B cell (primary cell): ENCODE results near the gene CPM. TPM values are rescaled to one million over a fixed set of nuclear protein-coding genes. Genes with fewer than 3 reads are reported as not detected.

Experiments used
- ATAC-seq: fragments of 200-7000 bp; cut with Tn5 transposase; one replicate; pipeline ENCODE4 v1.10.0; 2021; ENCODE audit warnings: low read depth, mild to moderate bottlenecking, moderate number of reproducible peaks, moderate library complexity
- CTCF ChIA-PET: fragments of 350-600 bp; sonication (Branson Sonifier 250); formaldehyde crosslinking; loops from one replicate; lab custom pipeline; 2021; ENCODE audit warnings: antibody characterized with exemption, inconsistent platforms; lab: Charles Lee
- POLR2A ChIA-PET: fragments of 350-600 bp; sonication (Branson Sonifier 250); formaldehyde crosslinking; loops from one replicate; lab custom pipeline; 2021; ENCODE audit warnings: antibody characterized with exemption; lab: Charles Lee
- DNase-seq: peaks from one replicate; pipeline ENCODE4 v3.0.0; 2013
- H2AFZ ChIP-seq: 2 replicates; pipeline ENCODE4 v1.6.1; 2012; ENCODE audit warnings: mild to moderate bottlenecking, low read depth, low read length; ENCODE audit not compliant: insufficient read depth, poor library complexity, severe bottlenecking
- H3K27ac ChIP-seq, 2 donors: 1 replicate in 1 of 2; 2 replicates in 1 of 2; pipeline ENCODE4 v1.5.1; 2012 to 2013; ENCODE audit warnings: low read length in 2 of 2, mild to moderate bottlenecking in 2 of 2, moderate library complexity in 1 of 2
- H3K27me3 ChIP-seq, 4 experiments: fragments of 200-600 bp in 1 of 4; sonication (generic) in 1 of 4; replicated peaks in 1 of 4; 1 replicate in 2 of 4; 2 replicates in 2 of 4; pipeline versions ENCODE4 v1.6.1 to v1.7.0; 2013 to 2016; ENCODE audit warnings: low read length in 3 of 4, mild to moderate bottlenecking in 2 of 4, mixed read lengths in 1 of 4, moderate library complexity in 1 of 4; ENCODE audit not compliant: insufficient read depth in 4 of 4, control insufficient read depth in 3 of 4; ENCODE audit errors: control extremely low read depth in 1 of 4
- H3K36me3 ChIP-seq, 2 experiments: replicated peaks in 1 of 2; 1 replicate in 1 of 2; 2 replicates in 1 of 2; pipeline versions ENCODE4 v1.6.1 to v1.7.1; 2013; ENCODE audit warnings: low read length in 1 of 2; ENCODE audit not compliant: insufficient read depth in 2 of 2, control insufficient read depth in 1 of 2; ENCODE audit errors: control extremely low read depth in 1 of 2, extremely low read depth in 1 of 2
- H3K4me1 ChIP-seq, 2 donors: fragments of 200-600 bp in 1 of 2; sonication (generic) in 1 of 2; 1 replicate in 1 of 2; 2 replicates in 1 of 2; pipeline versions ENCODE4 v1.5.1 to v1.6.1; 2013 to 2017; ENCODE audit warnings: low read length in 2 of 2; ENCODE audit not compliant: control insufficient read depth in 2 of 2, insufficient read depth in 2 of 2
- H3K4me2 ChIP-seq: replicated peaks from 2 replicates; pipeline ENCODE3; 2012; ENCODE audit warnings: mild to moderate bottlenecking, low read depth, low read length; ENCODE audit not compliant: poor library complexity, severe bottlenecking
- H3K4me3 ChIP-seq, 5 experiments: fragments of 200-600 bp in 1 of 5; sonication (generic) in 1 of 5; 1 replicate in 3 of 5; 2 replicates in 2 of 5; pipeline versions ENCODE4 v1.5.1 to v1.7.0; 2011 to 2016; ENCODE audit warnings: low read length in 4 of 5, mild to moderate bottlenecking in 4 of 5, low read depth in 2 of 5, control low read depth in 1 of 5, moderate library complexity in 1 of 5; ENCODE audit not compliant: insufficient read depth in 1 of 5; ENCODE audit errors: control extremely low read depth in 1 of 5, extremely low read depth in 1 of 5
- H3K79me2 ChIP-seq: fragments of 200-600 bp; sonication (generic); one replicate; pipeline ENCODE4 v1.6.0; 2016; ENCODE audit warnings: low read length; ENCODE audit not compliant: control insufficient read depth, insufficient read depth
- H3K9ac ChIP-seq: fragments of 200-600 bp; sonication (generic); 2 replicates; pipeline ENCODE4 v1.6.1; 2017; ENCODE audit warnings: mild to moderate bottlenecking, low read length, moderate library complexity
- H3K9me3 ChIP-seq, 3 donors: one replicate each; pipeline versions ENCODE4 v1.6.1 to v1.7.1; 2013; ENCODE audit warnings: low read length in 2 of 3; ENCODE audit not compliant: control insufficient read depth in 2 of 3, insufficient read depth in 1 of 3; ENCODE audit errors: control extremely low read depth in 1 of 3
- H4K20me1 ChIP-seq: 2 replicates; pipeline ENCODE4 v1.6.0; 2012; ENCODE audit warnings: mild to moderate bottlenecking, low read length; ENCODE audit not compliant: insufficient read depth, control insufficient read depth, poor library complexity, severe bottlenecking
- H3K27ac Mint-ChIP-seq: one replicate; pipeline ENCODE4 v1.8.0; 2021; ENCODE audit warnings: mixed read lengths
- H3K27me3 Mint-ChIP-seq: one replicate; pipeline ENCODE4 v1.8.0; 2021; ENCODE audit warnings: mixed read lengths
- H3K4me1 Mint-ChIP-seq: one replicate; pipeline ENCODE4 v1.8.0; 2021; ENCODE audit warnings: mixed read lengths
- H3K4me3 Mint-ChIP-seq: one replicate; pipeline ENCODE4 v1.8.0; 2021; ENCODE audit warnings: mixed read lengths
- H3K9me3 Mint-ChIP-seq: one replicate; pipeline ENCODE4 v1.8.0; 2022; ENCODE audit warnings: mixed read lengths; ENCODE audit not compliant: insufficient read depth
- EZH2 ChIP-seq: IDR thresholded peaks from 2 replicates; pipeline ENCODE4 v1.6.1; 2012; ENCODE audit warnings: borderline replicate concordance, low read depth, mild to moderate bottlenecking, moderate library complexity, low read length; ENCODE audit not compliant: insufficient read depth, poor library complexity, severe bottlenecking
- WGBS: methylation state at CpG from one replicate; pipeline ENCODE4 v1.1.5; 2013; ENCODE audit warnings: missing lambda C conversion rate; ENCODE audit not compliant: insufficient coverage; 5-methylcytosine and 5-hydroxymethylcytosine counted together
- intact Hi-C: fragments of 100-400 bp; cut with micrococcal nuclease; formaldehyde crosslinking; loops from one replicate; pipeline ENCODE4 v1.10.0; 2022
- polyA plus RNA-seq: library from polyadenylated mRNA; depleted of rRNA; stranded (reverse); fragments of >200 nt; gene quantifications from 2 replicates; pipeline ENCODE4 v1.2.3, GENCODE V29; 2012
- total RNA-seq, 2 donors: library from RNA; stranded (reverse); fragments of 120-200 nt in 1 of 2; gene quantifications; 1 replicate in 1 of 2; 2 replicates in 1 of 2; pipeline versions ENCODE4 v1.2.3 to v1.2.4, GENCODE V29; 2013 to 2022
- TF ChIP-seq, protein P1 (sequence below): fragments of 200-600 bp; IDR thresholded peaks from one replicate; pipeline ENCODE4 v1.8.0; 2022; ENCODE audit warnings: antibody characterized with exemption, mild to moderate bottlenecking

The CPM gene
- total and polyA plus RNA-seq, 2 donors (not counting 1 experiment from before 2014, with no cell fraction given), result 1.2 to 5.0 TPM

DNA sequence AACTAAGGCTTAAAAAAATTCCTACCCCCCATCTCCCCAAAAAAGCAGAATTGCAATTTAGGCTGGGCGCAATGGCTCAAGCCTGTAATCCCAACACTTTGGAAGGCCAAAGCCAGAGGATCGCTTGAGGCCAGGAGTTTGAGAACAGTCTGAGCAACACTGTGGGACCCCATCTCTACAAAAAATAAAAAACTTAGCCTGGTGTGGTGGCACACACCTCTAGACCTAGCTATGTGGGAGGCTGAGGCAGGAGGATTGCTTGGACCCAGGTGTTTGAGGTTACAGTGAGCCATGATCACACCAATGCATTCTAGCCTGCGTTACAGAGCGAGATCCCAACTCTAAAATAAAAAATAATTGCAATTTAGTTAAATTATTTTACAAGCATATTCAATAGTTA is 54.1 kb downstream of the CPM start:
- no peak overlapping the region for H3K4me3 Mint-ChIP-seq
- Histone ChIP-seq H3K4me2 (no peak overlapping the region), H3K27ac (no peak overlapping the region), H3K79me2 (no peaks in the 10 kb centered on the region), H2AFZ (no peak overlapping the region), H3K4me1 (no peaks in the 10 kb centered on the region), H3K9ac (no peak overlapping the region), H4K20me1 (no peaks in the 10 kb centered on the region), H3K27me3 (no peaks in the 10 kb centered on the region), H3K36me3 (no peaks in the 10 kb centered on the region), H3K9me3 (peaks cover 0 to 4% (median 0%) of the 10 kb centered on the region in 3 donors), H3K4me3 (no peak overlapping the region)
- TF ChIP-seq, protein P1, sequence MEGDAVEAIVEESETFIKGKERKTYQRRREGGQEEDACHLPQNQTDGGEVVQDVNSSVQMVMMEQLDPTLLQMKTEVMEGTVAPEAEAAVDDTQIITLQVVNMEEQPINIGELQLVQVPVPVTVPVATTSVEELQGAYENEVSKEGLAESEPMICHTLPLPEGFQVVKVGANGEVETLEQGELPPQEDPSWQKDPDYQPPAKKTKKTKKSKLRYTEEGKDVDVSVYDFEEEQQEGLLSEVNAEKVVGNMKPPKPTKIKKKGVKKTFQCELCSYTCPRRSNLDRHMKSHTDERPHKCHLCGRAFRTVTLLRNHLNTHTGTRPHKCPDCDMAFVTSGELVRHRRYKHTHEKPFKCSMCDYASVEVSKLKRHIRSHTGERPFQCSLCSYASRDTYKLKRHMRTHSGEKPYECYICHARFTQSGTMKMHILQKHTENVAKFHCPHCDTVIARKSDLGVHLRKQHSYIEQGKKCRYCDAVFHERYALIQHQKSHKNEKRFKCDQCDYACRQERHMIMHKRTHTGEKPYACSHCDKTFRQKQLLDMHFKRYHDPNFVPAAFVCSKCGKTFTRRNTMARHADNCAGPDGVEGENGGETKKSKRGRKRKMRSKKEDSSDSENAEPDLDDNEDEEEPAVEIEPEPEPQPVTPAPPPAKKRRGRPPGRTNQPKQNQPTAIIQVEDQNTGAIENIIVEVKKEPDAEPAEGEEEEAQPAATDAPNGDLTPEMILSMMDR, result no peak
- no peak for TF ChIP-seq EZH2
- no peaks in the 10 kb centered on the region for H3K27me3 Mint-ChIP-seq
- DNase-seq, result no peak
- ChIA-PET POLR2A (interaction anchor here (0.7 kb wide), 1 partner anchor 18 kb away, joined by 4 read pairs; no protein-coding TSS in a partner anchor), CTCF (no interaction called here)
- intact Hi-C loops, result no loop called here
- peaks cover 4% of the 10 kb centered on the region for H3K4me1 Mint-ChIP-seq
- no peak for ATAC-seq
- H3K27ac Mint-ChIP-seq, result no peak overlapping the region
- WGBS, result 100% methylated on average over 1 of the region's 4 CpGs
- no peaks in the 10 kb centered on the region for H3K9me3 Mint-ChIP-seq

DNA sequence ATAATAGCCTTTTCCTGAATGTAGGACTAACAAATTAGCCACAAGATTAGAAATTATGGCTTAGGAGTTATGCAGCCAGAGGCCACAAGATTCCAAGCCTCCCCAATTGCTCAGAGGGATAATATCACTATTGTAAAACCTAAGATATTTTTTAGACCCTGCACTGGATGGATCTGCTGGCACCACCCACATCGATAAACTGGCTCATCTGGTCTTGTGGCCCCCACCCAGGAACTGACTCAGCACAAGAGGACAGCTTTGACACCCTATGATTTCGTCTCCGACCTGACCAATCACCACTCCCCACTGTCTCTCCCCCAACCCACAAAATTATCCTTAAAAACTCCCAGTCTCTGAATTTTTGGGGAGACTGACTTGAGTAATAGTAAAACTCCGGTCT is 54.7 kb downstream of the CPM start:
- ATAC-seq (no peak), DNase-seq (no peak)
- Mint-ChIP-seq H3K4me1 (peaks cover 4% of the 10 kb centered on the region), H3K27ac (no peak overlapping the region), H3K4me3 (no peak overlapping the region), H3K9me3 (no peaks in the 10 kb centered on the region), H3K27me3 (no peaks in the 10 kb centered on the region)
- TF ChIP-seq EZH2, result no peak
- TF ChIP-seq, protein P1, result no peak
- Histone ChIP-seq H3K36me3 (no peaks in the 10 kb centered on the region), H2AFZ (no peak overlapping the region), H3K4me1 (no peaks in the 10 kb centered on the region), H3K9ac (no peak overlapping the region), H3K9me3 (peaks cover 0 to 4% (median 0%) of the 10 kb centered on the region in 3 donors), H3K79me2 (no peaks in the 10 kb centered on the region), H3K4me2 (no peak overlapping the region), H3K27me3 (no peaks in the 10 kb centered on the region), H4K20me1 (no peaks in the 10 kb centered on the region), H3K4me3 (no peak overlapping the region), H3K27ac (no peak overlapping the region)
- intact Hi-C loops, result no loop called here
- WGBS, result no CpG with 5 or more reads among the region's 4 CpGs
- ChIA-PET POLR2A (interaction anchor here (0.7 kb wide), 1 partner anchor 19 kb away, joined by 4 read pairs; no protein-coding TSS in a partner anchor), CTCF (no interaction called here)
